Neural cell (in vitro differentiated cells): ENCODE data around the gene DUSP2. TPM values are rescaled to one million over a fixed set of nuclear protein-coding genes. Genes with fewer than 3 reads are reported as not detected.

Experiments used
- H2AFZ ChIP-seq: fragments of 200-600, 300-800 bp; sonication (generic), shearing (Covaris generic); 2 replicates; pipeline ENCODE4 v1.6.0; 2014; ENCODE audit warnings: low read depth, mild to moderate bottlenecking, antibody characterized with exemption, low read length, moderate library complexity
- H3F3A ChIP-seq: fragments of 200-600 bp; shearing (Covaris generic); 2 replicates; pipeline ENCODE4 v1.6.1; 2016; ENCODE audit warnings: mild to moderate bottlenecking, moderate library complexity, mixed read lengths, antibody characterized with exemption, low read length; ENCODE audit not compliant: insufficient read depth, poor library complexity, severe bottlenecking
- H3K27ac ChIP-seq: fragments of 200-600, 300-800 bp; sonication (generic), shearing (Covaris generic); 2 replicates; pipeline ENCODE4 v1.5.1; 2014; ENCODE audit warnings: mild to moderate bottlenecking, low read length, moderate library complexity
- H3K27me3 ChIP-seq: fragments of 300-800, 200-600 bp; sonication (generic), shearing (Covaris generic); 2 replicates; pipeline ENCODE4 v1.6.0; 2014; ENCODE audit warnings: mild to moderate bottlenecking, low read depth, low read length, moderate library complexity; ENCODE audit not compliant: insufficient read depth
- H3K36me3 ChIP-seq: fragments of 300-800, 200-600 bp; sonication (generic), shearing (Covaris generic); 2 replicates; pipeline ENCODE4 v1.5.1; 2014; ENCODE audit warnings: mild to moderate bottlenecking, antibody characterized with exemption, low read length, moderate library complexity; ENCODE audit not compliant: insufficient read depth
- H3K4me2 ChIP-seq: fragments of 300-800, 200-600 bp; sonication (generic), shearing (Covaris generic); 2 replicates; pipeline ENCODE4 v1.6.0; 2014; ENCODE audit warnings: mild to moderate bottlenecking, low read length
- H3K4me3 ChIP-seq: fragments of 300-800, 200-600 bp; sonication (generic), shearing (Covaris generic); 2 replicates; pipeline ENCODE4 v1.5.1; 2014; ENCODE audit warnings: mild to moderate bottlenecking, low read length, moderate library complexity
- H3K79me2 ChIP-seq: fragments of 200-600 bp; shearing (Covaris generic); replicated peaks from 2 replicates; pipeline ENCODE4 v1.6.0; 2014; ENCODE audit warnings: mild to moderate bottlenecking, low read length, moderate library complexity; ENCODE audit not compliant: insufficient read depth
- H3K9ac ChIP-seq: fragments of 300-800, 200-600 bp; sonication (generic), shearing (Covaris generic); 2 replicates; pipeline ENCODE4 v1.6.1; 2016; ENCODE audit warnings: mild to moderate bottlenecking, low read length, mixed read lengths
- H3K9me2 ChIP-seq: fragments of 200-600 bp; shearing (Covaris generic); 2 replicates; pipeline ENCODE4 v1.6.1; 2016; ENCODE audit warnings: mild to moderate bottlenecking, low read length, mixed read lengths; ENCODE audit not compliant: insufficient read depth
- H3K9me3 ChIP-seq: fragments of 200-600, 300-800 bp; sonication (generic), shearing (Covaris generic); 2 replicates; pipeline ENCODE4 v1.6.1; 2016; ENCODE audit warnings: mild to moderate bottlenecking, mixed run types, low read length, moderate library complexity, mixed read lengths
- H4K20me1 ChIP-seq: fragments of 200-600 bp; shearing (Covaris generic); 2 replicates; pipeline ENCODE4 v1.6.1; 2016; ENCODE audit warnings: mild to moderate bottlenecking, mixed run types; ENCODE audit not compliant: insufficient read depth
- EP300 ChIP-seq: fragments of 450-650 bp; conservative IDR thresholded peaks from 2 replicates; pipeline ENCODE4 v1.6.1; 2014; ENCODE audit warnings: antibody characterized with exemption, mild to moderate bottlenecking, moderate library complexity; ENCODE audit not compliant: poor library complexity, severe bottlenecking
- EZH2 ChIP-seq: fragments of 200-600, 300-800 bp; shearing (Covaris generic), sonication (generic); IDR thresholded peaks from 2 replicates; pipeline ENCODE4 v1.6.1; 2014; ENCODE audit warnings: antibody characterized with exemption, low read length, borderline replicate concordance, mild to moderate bottlenecking; ENCODE audit not compliant: insufficient read depth, poor library complexity, severe bottlenecking
- MXI1 ChIP-seq: fragments of 450-650 bp; conservative IDR thresholded peaks from 2 replicates; pipeline ENCODE4 v1.6.1; 2014; ENCODE audit warnings: antibody characterized with exemption, mild to moderate bottlenecking; ENCODE audit not compliant: poor library complexity, severe bottlenecking
- POLR2AphosphoS5 ChIP-seq: IDR thresholded peaks from 2 replicates; pipeline ENCODE4 v1.6.1; 2012
- RAD21 ChIP-seq: fragments of 450-650 bp; conservative IDR thresholded peaks from 2 replicates; pipeline ENCODE4 v1.6.1; 2014; ENCODE audit warnings: antibody characterized with exemption, mild to moderate bottlenecking, moderate library complexity
- SMC3 ChIP-seq: fragments of 450-650 bp; conservative IDR thresholded peaks from 2 replicates; pipeline ENCODE4 v1.6.1; 2014; ENCODE audit warnings: antibody characterized with exemption, mild to moderate bottlenecking, moderate library complexity; ENCODE audit not compliant: poor library complexity
- TAF1 ChIP-seq: IDR thresholded peaks from 2 replicates; pipeline ENCODE4 v1.6.1; 2012; ENCODE audit warnings: low read depth
- polyA plus RNA-seq: library from polyadenylated mRNA; depleted of rRNA; stranded (reverse); fragments of >200 nt; gene quantifications from 2 replicates; pipeline ENCODE4 v1.2.3, GENCODE V29; 2014
- TF ChIP-seq, protein P1 (sequence below): fragments of 450-650 bp; IDR thresholded peaks from 2 replicates; pipeline ENCODE4 v1.5.1; 2014; ENCODE audit warnings: antibody characterized with exemption, mild to moderate bottlenecking, moderate library complexity; ENCODE audit not compliant: poor library complexity, severe bottlenecking
- TF ChIP-seq, protein P2 (sequence below): IDR thresholded peaks from 2 replicates; pipeline ENCODE4 v1.6.1; 2012; ENCODE audit warnings: borderline replicate concordance

DUSP2 gene
- polyA plus RNA-seq, 1 donor from 2014 or later: 2.1 TPM

DNA sequence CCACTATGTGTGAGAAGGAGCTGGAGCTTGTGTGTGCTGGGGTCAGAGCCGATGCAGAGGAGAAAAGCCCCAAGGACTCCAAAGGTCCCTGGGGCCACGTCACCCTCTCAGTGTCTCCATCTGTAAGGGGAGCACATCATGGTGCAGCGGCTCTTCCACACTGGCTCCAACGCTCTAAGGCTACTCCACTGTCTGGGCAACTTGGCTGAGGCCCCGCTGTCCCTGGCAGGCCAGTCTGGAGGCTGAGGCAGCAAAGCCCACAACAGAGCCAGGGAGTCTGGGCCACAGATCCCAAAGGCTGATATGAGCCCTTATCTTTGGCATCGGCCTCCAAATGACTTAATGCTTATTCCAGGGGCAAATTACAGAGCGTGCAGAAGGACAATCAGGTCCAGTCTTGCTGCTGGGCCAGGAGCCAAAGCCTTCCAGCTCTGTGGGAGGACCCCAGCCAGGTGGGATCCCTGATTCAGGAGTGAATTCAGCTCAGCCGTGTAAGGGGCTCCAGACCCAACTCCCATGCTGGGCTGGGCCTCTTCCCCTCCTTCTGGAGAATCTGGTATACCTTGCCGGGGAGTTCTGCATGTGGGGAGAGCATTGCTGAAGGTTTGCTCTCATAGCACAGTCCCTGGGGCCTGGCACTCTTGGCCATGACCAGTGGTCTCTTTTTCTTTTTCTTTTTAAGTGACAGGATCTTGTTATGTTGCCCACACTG, 1.8 kb upstream of the DUSP2 start:
- TF ChIP-seq POLR2AphosphoS5: no peak
- no peaks in the 10 kb centered on the region for H4K20me1 ChIP-seq
- H3K9ac ChIP-seq: no peak overlapping the region
- no peaks in the 10 kb centered on the region for H3K79me2 ChIP-seq
- peaks cover 31% of the 10 kb centered on the region for H3K27me3 ChIP-seq
- H3K9me2 ChIP-seq: no peaks in the 10 kb centered on the region
- H3K27ac ChIP-seq: no peak overlapping the region
- H3F3A ChIP-seq: no peaks in the 10 kb centered on the region
- no peak overlapping the region for H2AFZ ChIP-seq
- no peaks in the 10 kb centered on the region for H3K36me3 ChIP-seq
- no peaks in the 10 kb centered on the region for H3K9me3 ChIP-seq
- no peak overlapping the region for H3K4me3 ChIP-seq
- H3K4me2 ChIP-seq: no peak overlapping the region

DNA sequence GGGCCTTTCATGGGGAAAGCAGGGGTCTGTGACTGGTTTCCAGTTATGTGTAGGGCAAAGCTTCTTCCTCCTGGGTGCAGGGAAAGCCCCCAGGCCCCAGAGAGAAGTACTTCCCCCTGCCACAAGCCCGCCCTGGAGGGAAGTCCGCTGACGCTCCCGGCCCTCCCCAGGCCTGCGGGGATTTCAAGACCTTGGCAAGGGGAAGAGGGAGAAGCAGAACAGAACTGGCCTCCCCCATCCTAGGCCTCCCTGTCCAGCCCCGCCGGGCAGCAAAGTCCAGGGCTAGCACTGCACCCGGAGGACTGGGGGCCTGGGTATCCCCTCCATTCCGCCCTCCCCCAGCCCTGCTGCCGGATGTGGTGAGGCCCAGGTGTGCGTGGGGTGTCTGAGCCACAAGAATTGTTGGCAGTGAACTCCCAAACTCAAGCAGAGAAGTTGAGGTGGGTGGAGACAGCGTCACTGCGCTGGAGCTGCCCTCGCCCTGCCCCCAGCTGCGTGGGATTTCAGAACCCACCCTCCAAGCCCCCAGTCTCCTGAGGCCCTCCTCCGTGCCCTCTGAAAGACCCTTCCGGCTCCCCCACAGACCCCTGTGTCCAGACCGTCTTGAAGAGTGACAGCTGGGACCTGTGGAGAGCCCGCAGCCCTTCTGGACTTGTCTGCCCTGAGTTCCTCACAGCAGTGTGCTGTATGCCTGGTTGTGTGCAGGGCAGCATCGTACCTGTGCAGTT, 1.1 kb upstream of the DUSP2 start:
- no peaks in the 10 kb centered on the region for H3K9me2 ChIP-seq
- H3K4me2 ChIP-seq: no peak overlapping the region
- H3K9ac ChIP-seq: no peak overlapping the region
- H3K4me3 ChIP-seq: no peak overlapping the region
- peaks cover 31% of the 10 kb centered on the region for H3K27me3 ChIP-seq
- no peak overlapping the region for H2AFZ ChIP-seq
- H3K27ac ChIP-seq: no peak overlapping the region
- no peaks in the 10 kb centered on the region for H3F3A ChIP-seq
- no peaks in the 10 kb centered on the region for H3K9me3 ChIP-seq
- TF ChIP-seq EP300 (no peak), SMC3 (no peak), POLR2AphosphoS5 (no peak), TAF1 (no peak), EZH2 (no peak), RAD21 (no peak), MXI1 (no peak)
- TF ChIP-seq, protein P1, sequence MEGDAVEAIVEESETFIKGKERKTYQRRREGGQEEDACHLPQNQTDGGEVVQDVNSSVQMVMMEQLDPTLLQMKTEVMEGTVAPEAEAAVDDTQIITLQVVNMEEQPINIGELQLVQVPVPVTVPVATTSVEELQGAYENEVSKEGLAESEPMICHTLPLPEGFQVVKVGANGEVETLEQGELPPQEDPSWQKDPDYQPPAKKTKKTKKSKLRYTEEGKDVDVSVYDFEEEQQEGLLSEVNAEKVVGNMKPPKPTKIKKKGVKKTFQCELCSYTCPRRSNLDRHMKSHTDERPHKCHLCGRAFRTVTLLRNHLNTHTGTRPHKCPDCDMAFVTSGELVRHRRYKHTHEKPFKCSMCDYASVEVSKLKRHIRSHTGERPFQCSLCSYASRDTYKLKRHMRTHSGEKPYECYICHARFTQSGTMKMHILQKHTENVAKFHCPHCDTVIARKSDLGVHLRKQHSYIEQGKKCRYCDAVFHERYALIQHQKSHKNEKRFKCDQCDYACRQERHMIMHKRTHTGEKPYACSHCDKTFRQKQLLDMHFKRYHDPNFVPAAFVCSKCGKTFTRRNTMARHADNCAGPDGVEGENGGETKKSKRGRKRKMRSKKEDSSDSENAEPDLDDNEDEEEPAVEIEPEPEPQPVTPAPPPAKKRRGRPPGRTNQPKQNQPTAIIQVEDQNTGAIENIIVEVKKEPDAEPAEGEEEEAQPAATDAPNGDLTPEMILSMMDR: no peak
- TF ChIP-seq, protein P2, sequence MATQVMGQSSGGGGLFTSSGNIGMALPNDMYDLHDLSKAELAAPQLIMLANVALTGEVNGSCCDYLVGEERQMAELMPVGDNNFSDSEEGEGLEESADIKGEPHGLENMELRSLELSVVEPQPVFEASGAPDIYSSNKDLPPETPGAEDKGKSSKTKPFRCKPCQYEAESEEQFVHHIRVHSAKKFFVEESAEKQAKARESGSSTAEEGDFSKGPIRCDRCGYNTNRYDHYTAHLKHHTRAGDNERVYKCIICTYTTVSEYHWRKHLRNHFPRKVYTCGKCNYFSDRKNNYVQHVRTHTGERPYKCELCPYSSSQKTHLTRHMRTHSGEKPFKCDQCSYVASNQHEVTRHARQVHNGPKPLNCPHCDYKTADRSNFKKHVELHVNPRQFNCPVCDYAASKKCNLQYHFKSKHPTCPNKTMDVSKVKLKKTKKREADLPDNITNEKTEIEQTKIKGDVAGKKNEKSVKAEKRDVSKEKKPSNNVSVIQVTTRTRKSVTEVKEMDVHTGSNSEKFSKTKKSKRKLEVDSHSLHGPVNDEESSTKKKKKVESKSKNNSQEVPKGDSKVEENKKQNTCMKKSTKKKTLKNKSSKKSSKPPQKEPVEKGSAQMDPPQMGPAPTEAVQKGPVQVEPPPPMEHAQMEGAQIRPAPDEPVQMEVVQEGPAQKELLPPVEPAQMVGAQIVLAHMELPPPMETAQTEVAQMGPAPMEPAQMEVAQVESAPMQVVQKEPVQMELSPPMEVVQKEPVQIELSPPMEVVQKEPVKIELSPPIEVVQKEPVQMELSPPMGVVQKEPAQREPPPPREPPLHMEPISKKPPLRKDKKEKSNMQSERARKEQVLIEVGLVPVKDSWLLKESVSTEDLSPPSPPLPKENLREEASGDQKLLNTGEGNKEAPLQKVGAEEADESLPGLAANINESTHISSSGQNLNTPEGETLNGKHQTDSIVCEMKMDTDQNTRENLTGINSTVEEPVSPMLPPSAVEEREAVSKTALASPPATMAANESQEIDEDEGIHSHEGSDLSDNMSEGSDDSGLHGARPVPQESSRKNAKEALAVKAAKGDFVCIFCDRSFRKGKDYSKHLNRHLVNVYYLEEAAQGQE: no peak
- no peaks in the 10 kb centered on the region for H3K79me2 ChIP-seq
- H3K36me3 ChIP-seq: no peaks in the 10 kb centered on the region
- no peaks in the 10 kb centered on the region for H4K20me1 ChIP-seq
